ENCODE measurements around the gene NHSL1. TPM values are rescaled to one million over a fixed set of nuclear protein-coding genes. Genes with fewer than 3 reads are reported as not detected.

Gene NHSL1
- total RNA-seq, 2 donors from 2014 or later, result 82.8 to 94.8 TPM

- TF ChIP-seq CTCF (IDR thresholded peaks at IDR 0.05), result no peak
- Histone ChIP-seq H3K36me3 (no peaks in the 10 kb centered on the region), H3K9ac (ENCODE audit: low read depth in 2 of 2, low read length in 2 of 2) (no peak overlapping the region), H3K27me3 (no peaks in the 10 kb centered on the region), H3K4me3 (peak overlapping the region; percentile 70), H3K27ac (no peak overlapping the region), H3K9me3 (no peaks in the 10 kb centered on the region), H3K4me1 (peaks cover 4% of the 10 kb centered on the region)
- intact Hi-C loops (cut with DNase I), result no loop called here
- DNase-seq, result no peak
These were observed 96.5 kb downstream of the NHSL1 start for GRCh38 chr6:138402838-138403187.

- no peak for DNase-seq
- TF ChIP-seq CTCF (IDR thresholded peaks at IDR 0.05), result no peak
- intact Hi-C loops (cut with DNase I), result no loop called here
- Histone ChIP-seq H3K36me3 (no peaks in the 10 kb centered on the region), H3K27ac (no peak overlapping the region), H3K9ac (ENCODE audit: low read depth in 2 of 2, low read length in 2 of 2) (no peak overlapping the region), H3K4me3 (no peak overlapping the region), H3K4me1 (peaks cover 4% of the 10 kb centered on the region), H3K27me3 (no peaks in the 10 kb centered on the region), H3K9me3 (no peaks in the 10 kb centered on the region)
These were observed 97.1 kb downstream of the NHSL1 start for GRCh38 chr6:138401960-138402837.

GRCh38 chr6:138400326-138400725 lies 99.0 kb downstream of the NHSL1 start:
- DNase-seq, result no peak
- Histone ChIP-seq H3K4me3 (no peak overlapping the region), H3K27ac (no peak overlapping the region), H3K9me3 (no peaks in the 10 kb centered on the region), H3K9ac (ENCODE audit: low read depth in 2 of 2, low read length in 2 of 2) (no peak overlapping the region), H3K27me3 (no peaks in the 10 kb centered on the region), H3K36me3 (no peaks in the 10 kb centered on the region), H3K4me1 (peaks cover 4% of the 10 kb centered on the region)
- no peak for TF ChIP-seq CTCF (IDR thresholded peaks at IDR 0.05)
- intact Hi-C loops (cut with DNase I), result no loop called here

GRCh38 chr6:138397128-138398122 lies 101.9 kb downstream of the NHSL1 start:
- Histone ChIP-seq H3K4me1 (no peaks in the 10 kb centered on the region), H3K36me3 (no peaks in the 10 kb centered on the region), H3K9ac (ENCODE audit: low read depth in 2 of 2, low read length in 2 of 2) (no peak overlapping the region), H3K9me3 (no peaks in the 10 kb centered on the region), H3K27ac (no peak overlapping the region), H3K4me3 (no peak overlapping the region), H3K27me3 (no peaks in the 10 kb centered on the region)
- TF ChIP-seq CTCF (IDR thresholded peaks at IDR 0.05), result no peak
- no peak for DNase-seq
- intact Hi-C loops (cut with DNase I), result no loop called here

- no peak for DNase-seq
- intact Hi-C loops (cut with DNase I), result no loop called here
- Histone ChIP-seq H3K4me1 (no peaks in the 10 kb centered on the region), H3K4me3 (no peak overlapping the region), H3K27me3 (no peaks in the 10 kb centered on the region), H3K9me3 (no peaks in the 10 kb centered on the region), H3K27ac (no peak overlapping the region), H3K9ac (ENCODE audit: low read depth in 2 of 2, low read length in 2 of 2) (no peak overlapping the region), H3K36me3 (no peaks in the 10 kb centered on the region)
- no peak for TF ChIP-seq CTCF (IDR thresholded peaks at IDR 0.05)
These were observed 102.6 kb downstream of the NHSL1 start for GRCh38 chr6:138396709-138397108.
